Liver (tissue), 9 donors: ENCODE data around the gene SPECC1. TPM values are rescaled to one million over a fixed set of nuclear protein-coding genes. Genes with fewer than 3 reads are reported as not detected.

Experiments used
- DNase-seq: peaks from one replicate; pipeline ENCODE4 v3.0.0-alpha.2; 2017; ENCODE audit warnings: low spot score
- H3K27ac ChIP-seq, 2 donors: one replicate each; pipeline ENCODE4 v1.7.0; 2013; ENCODE audit warnings: inconsistent platforms in 2 of 2, low read length in 2 of 2, control low read depth in 1 of 2, low read depth in 1 of 2, mild to moderate bottlenecking in 1 of 2
- H3K27me3 ChIP-seq, 4 donors: one replicate each; pipeline versions ENCODE4 v1.6.1 to v1.7.0; 2013; ENCODE audit warnings: low read length in 3 of 4, inconsistent platforms in 1 of 4, mild to moderate bottlenecking in 1 of 4, moderate library complexity in 1 of 4; ENCODE audit not compliant: control insufficient read depth in 4 of 4, insufficient read depth in 4 of 4
- H3K36me3 ChIP-seq, 4 donors: one replicate each; pipeline versions ENCODE4 v1.6.1 to v1.7.0; 2013; ENCODE audit warnings: low read length in 3 of 4, mild to moderate bottlenecking in 3 of 4, low read depth in 1 of 4, moderate library complexity in 1 of 4; ENCODE audit not compliant: control insufficient read depth in 4 of 4, insufficient read depth in 3 of 4
- H3K4me1 ChIP-seq, 4 donors: one replicate each; pipeline versions ENCODE4 v1.6.1 to v1.7.0; 2013; ENCODE audit warnings: low read length in 3 of 4, mild to moderate bottlenecking in 3 of 4, moderate library complexity in 1 of 4; ENCODE audit not compliant: control insufficient read depth in 4 of 4, insufficient read depth in 4 of 4
- H3K4me3 ChIP-seq, 3 donors: one replicate each; pipeline versions ENCODE4 v1.6.1 to v1.7.0; 2013; ENCODE audit warnings: low read length in 3 of 3, control low read depth in 1 of 3, low read depth in 1 of 3, mild to moderate bottlenecking in 1 of 3
- H3K9ac ChIP-seq, 2 donors: one replicate each; pipeline ENCODE4 v1.7.0; 2013; ENCODE audit warnings: low read length in 2 of 2, mild to moderate bottlenecking in 2 of 2, moderate library complexity in 2 of 2, control low read depth in 1 of 2, low read depth in 1 of 2
- H3K9me3 ChIP-seq, 4 donors: one replicate each; pipeline versions ENCODE4 v1.6.1 to v1.7.0; 2013; ENCODE audit warnings: low read length in 3 of 4; ENCODE audit not compliant: control insufficient read depth in 4 of 4
- EGR1 ChIP-seq, 2 donors: IDR thresholded peaks; 2 replicates each; pipeline ENCODE4 v1.6.1; 2016 to 2018; ENCODE audit warnings: antibody characterized with exemption in 2 of 2, low read depth in 2 of 2
- FOXA1 ChIP-seq: IDR thresholded peaks from 2 replicates; pipeline ENCODE4 v1.6.1; 2016; ENCODE audit warnings: antibody characterized with exemption
- FOXA2 ChIP-seq: IDR thresholded peaks from 2 replicates; pipeline ENCODE4 v1.6.1; 2016; ENCODE audit warnings: antibody characterized with exemption
- GABPA ChIP-seq, 2 donors: IDR thresholded peaks in 1 of 2; conservative IDR thresholded peaks in 1 of 2; 2 replicates each; pipeline ENCODE4 v1.6.1; 2016; ENCODE audit warnings: antibody characterized with exemption in 2 of 2, mild to moderate bottlenecking in 1 of 2, moderate library complexity in 1 of 2
- HNF4A ChIP-seq, 2 donors: conservative IDR thresholded peaks; 2 replicates each; pipeline ENCODE4 v1.6.1; 2016; ENCODE audit warnings: antibody characterized with exemption in 2 of 2, mild to moderate bottlenecking in 2 of 2
- HNF4G ChIP-seq: IDR thresholded peaks from 2 replicates; pipeline ENCODE4 v1.6.1; 2016; ENCODE audit warnings: antibody characterized with exemption
- JUND ChIP-seq, 2 donors: IDR thresholded peaks; 2 replicates each; pipeline ENCODE4 v1.6.1; 2016; ENCODE audit warnings: antibody characterized with exemption in 2 of 2
- NR2F2 ChIP-seq: IDR thresholded peaks from 2 replicates; pipeline ENCODE4 v1.6.1; 2016; ENCODE audit warnings: antibody characterized with exemption
- RAD21 ChIP-seq, 2 donors: IDR thresholded peaks; 2 replicates each; pipeline ENCODE4 v1.6.1; 2016; ENCODE audit warnings: antibody characterized with exemption in 2 of 2, mild to moderate bottlenecking in 2 of 2
- RXRA ChIP-seq, 2 donors: IDR thresholded peaks; 2 replicates each; pipeline ENCODE4 v1.6.1; 2017 to 2018; ENCODE audit warnings: antibody characterized with exemption in 2 of 2, mild to moderate bottlenecking in 1 of 2
- SP1 ChIP-seq: IDR thresholded peaks from 2 replicates; pipeline ENCODE4 v1.6.1; 2018; ENCODE audit warnings: antibody characterized with exemption, mild to moderate bottlenecking
- TAF1 ChIP-seq: conservative IDR thresholded peaks from 2 replicates; pipeline ENCODE4 v1.6.1; 2016; ENCODE audit warnings: antibody characterized with exemption, mild to moderate bottlenecking
- YY1 ChIP-seq: IDR thresholded peaks from 2 replicates; pipeline ENCODE4 v1.6.1; 2016; ENCODE audit warnings: antibody characterized with exemption, mild to moderate bottlenecking
- WGBS: extraction: QIAGEN DNeasy Blood & Tissue Kit; methylation state at CpG from one replicate; pipeline ENCODE4 v1.1.7; 2013; 5-methylcytosine and 5-hydroxymethylcytosine counted together
- polyA plus RNA-seq, 2 donors: library from polyadenylated mRNA; stranded (reverse) in 1 of 2; unstranded in 1 of 2; fragments of 200-250 nt in 1 of 2; fragments of >200 nt in 1 of 2; fragmentation: Nextera tagmentation in 1 of 2; extraction: Ambion mirVana in 1 of 2; gene quantifications; one replicate each; pipeline versions ENCODE4 v1.2.1 to v1.2.3, GENCODE V29; 2013 to 2015
- total RNA-seq, 2 donors: library from RNA; depleted of rRNA; stranded (reverse); fragments of >200 nt; gene quantifications; one replicate each; pipeline ENCODE4 v1.2.3, GENCODE V29; 2014
- TF ChIP-seq, protein P1 (sequence below): IDR thresholded peaks from 2 replicates; pipeline ENCODE4 v1.6.1; 2016; ENCODE audit warnings: antibody characterized with exemption
- TF ChIP-seq, protein P2 (sequence below): IDR thresholded peaks from 2 replicates; pipeline ENCODE4 v1.6.1; 2016; ENCODE audit warnings: antibody characterized with exemption, mild to moderate bottlenecking
- TF ChIP-seq, protein P3 (sequence below): IDR thresholded peaks from 2 replicates; pipeline ENCODE4 v1.6.1; 2016; ENCODE audit warnings: antibody characterized with exemption
- TF ChIP-seq, protein P4 (sequence below): IDR thresholded peaks from 2 replicates; pipeline ENCODE4 v1.6.1; 2016; ENCODE audit warnings: antibody characterized with exemption
- donor health status: healthy.
- donor health status: healthy.
- donor health status: healthy.
- donor health status: healthy.
- donor health status: healthy.

The SPECC1 gene
- total and polyA plus RNA-seq, 4 donors, result 0.36 to 70.3 (median 1.8) TPM

DNA sequence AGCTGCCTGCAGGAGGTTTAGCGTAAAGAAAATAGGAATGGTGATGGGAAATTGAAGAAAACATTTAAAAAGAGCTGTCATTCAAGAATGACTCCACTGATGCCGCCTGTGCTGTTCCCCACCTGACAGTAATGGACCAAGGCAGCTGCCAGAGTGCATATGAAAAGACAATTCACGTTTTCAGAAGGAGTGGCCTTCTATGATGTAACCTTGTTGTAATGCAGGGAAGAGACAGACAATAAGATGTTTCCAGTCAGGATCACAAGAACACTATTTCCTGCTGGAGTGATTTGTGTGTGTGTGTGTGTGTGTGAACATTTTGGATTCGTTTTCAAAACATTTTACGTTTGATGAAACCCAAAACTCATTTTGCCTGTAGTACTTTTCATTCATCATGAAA, 254.4 kb downstream of the SPECC1 start:
- no peaks in the 10 kb centered on the region for H3K9me3 ChIP-seq
- H3K4me1 ChIP-seq, result no peaks in the 10 kb centered on the region
- no peaks in the 10 kb centered on the region for H3K36me3 ChIP-seq
- TF ChIP-seq, protein P1, sequence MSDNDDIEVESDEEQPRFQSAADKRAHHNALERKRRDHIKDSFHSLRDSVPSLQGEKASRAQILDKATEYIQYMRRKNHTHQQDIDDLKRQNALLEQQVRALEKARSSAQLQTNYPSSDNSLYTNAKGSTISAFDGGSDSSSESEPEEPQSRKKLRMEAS, result no peak
- TF ChIP-seq HNF4A (conservative IDR thresholded peaks at IDR 0.05) (no peak), GABPA (IDR thresholded peaks at IDR 0.05 in 1 of 2, conservative IDR thresholded peaks at IDR 0.05 in 1 of 2) (no peak), HNF4G (no peak), FOXA1 (no peak), FOXA2 (no peak), JUND (IDR thresholded peaks at IDR 0.05) (no peak), RXRA (IDR thresholded peaks at IDR 0.05) (no peak), EGR1 (IDR thresholded peaks at IDR 0.05; ENCODE audit: low read depth in 2 of 2) (no peak), YY1 (no peak), SP1 (no peak), NR2F2 (no peak), TAF1 (no peak)
- TF ChIP-seq, protein P2, sequence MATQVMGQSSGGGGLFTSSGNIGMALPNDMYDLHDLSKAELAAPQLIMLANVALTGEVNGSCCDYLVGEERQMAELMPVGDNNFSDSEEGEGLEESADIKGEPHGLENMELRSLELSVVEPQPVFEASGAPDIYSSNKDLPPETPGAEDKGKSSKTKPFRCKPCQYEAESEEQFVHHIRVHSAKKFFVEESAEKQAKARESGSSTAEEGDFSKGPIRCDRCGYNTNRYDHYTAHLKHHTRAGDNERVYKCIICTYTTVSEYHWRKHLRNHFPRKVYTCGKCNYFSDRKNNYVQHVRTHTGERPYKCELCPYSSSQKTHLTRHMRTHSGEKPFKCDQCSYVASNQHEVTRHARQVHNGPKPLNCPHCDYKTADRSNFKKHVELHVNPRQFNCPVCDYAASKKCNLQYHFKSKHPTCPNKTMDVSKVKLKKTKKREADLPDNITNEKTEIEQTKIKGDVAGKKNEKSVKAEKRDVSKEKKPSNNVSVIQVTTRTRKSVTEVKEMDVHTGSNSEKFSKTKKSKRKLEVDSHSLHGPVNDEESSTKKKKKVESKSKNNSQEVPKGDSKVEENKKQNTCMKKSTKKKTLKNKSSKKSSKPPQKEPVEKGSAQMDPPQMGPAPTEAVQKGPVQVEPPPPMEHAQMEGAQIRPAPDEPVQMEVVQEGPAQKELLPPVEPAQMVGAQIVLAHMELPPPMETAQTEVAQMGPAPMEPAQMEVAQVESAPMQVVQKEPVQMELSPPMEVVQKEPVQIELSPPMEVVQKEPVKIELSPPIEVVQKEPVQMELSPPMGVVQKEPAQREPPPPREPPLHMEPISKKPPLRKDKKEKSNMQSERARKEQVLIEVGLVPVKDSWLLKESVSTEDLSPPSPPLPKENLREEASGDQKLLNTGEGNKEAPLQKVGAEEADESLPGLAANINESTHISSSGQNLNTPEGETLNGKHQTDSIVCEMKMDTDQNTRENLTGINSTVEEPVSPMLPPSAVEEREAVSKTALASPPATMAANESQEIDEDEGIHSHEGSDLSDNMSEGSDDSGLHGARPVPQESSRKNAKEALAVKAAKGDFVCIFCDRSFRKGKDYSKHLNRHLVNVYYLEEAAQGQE, result no peak
- TF ChIP-seq, protein P3, sequence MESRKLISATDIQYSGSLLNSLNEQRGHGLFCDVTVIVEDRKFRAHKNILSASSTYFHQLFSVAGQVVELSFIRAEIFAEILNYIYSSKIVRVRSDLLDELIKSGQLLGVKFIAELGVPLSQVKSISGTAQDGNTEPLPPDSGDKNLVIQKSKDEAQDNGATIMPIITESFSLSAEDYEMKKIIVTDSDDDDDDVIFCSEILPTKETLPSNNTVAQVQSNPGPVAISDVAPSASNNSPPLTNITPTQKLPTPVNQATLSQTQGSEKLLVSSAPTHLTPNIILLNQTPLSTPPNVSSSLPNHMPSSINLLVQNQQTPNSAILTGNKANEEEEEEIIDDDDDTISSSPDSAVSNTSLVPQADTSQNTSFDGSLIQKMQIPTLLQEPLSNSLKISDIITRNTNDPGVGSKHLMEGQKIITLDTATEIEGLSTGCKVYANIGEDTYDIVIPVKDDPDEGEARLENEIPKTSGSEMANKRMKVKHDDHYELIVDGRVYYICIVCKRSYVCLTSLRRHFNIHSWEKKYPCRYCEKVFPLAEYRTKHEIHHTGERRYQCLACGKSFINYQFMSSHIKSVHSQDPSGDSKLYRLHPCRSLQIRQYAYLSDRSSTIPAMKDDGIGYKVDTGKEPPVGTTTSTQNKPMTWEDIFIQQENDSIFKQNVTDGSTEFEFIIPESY, result no peak
- TF ChIP-seq, protein P4, sequence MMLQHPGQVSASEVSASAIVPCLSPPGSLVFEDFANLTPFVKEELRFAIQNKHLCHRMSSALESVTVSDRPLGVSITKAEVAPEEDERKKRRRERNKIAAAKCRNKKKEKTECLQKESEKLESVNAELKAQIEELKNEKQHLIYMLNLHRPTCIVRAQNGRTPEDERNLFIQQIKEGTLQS, result no peak
- WGBS, result 84% methylated on average over 5 of the region's 5 CpGs
- DNase-seq, result no peak
- H3K4me3 ChIP-seq, result no peak overlapping the region
- no peaks in the 10 kb centered on the region for H3K27me3 ChIP-seq
- H3K27ac ChIP-seq, result no peak overlapping the region
- no peak overlapping the region for H3K9ac ChIP-seq

DNA sequence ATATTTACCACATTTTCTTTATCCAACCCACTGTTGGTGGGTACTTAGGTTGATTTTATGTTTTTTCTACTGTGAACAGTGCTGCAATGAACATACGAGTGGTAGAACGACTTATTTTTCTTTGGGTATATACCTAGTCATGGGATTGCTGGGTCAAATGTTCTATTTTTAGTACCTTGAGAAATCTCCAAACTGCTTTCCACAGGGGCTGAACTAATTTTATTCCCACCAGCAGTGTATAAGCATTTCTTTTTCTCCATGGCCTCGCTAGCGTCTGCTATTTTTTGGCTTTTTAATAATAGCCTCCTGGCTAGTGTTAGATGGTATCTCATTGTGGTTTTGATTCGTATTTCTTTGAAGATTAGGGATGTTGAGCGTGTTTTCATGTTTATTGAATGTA, 255.8 kb downstream of the SPECC1 start:
- Histone ChIP-seq H3K4me3 (no peak overlapping the region), H3K36me3 (no peaks in the 10 kb centered on the region), H3K4me1 (no peaks in the 10 kb centered on the region), H3K9me3 (no peaks in the 10 kb centered on the region), H3K27ac (no peak overlapping the region), H3K9ac (no peak overlapping the region), H3K27me3 (no peaks in the 10 kb centered on the region)
- no peak for DNase-seq
- TF ChIP-seq, protein P3, result no peak
- TF ChIP-seq JUND (IDR thresholded peaks at IDR 0.05), result no peak
- TF ChIP-seq, protein P2, result no peak
- TF ChIP-seq, protein P4, result no peak
- TF ChIP-seq, protein P1, result no peak
- no peak for TF ChIP-seq FOXA2
- TF ChIP-seq RAD21 (IDR thresholded peaks at IDR 0.05), result no peak
- 89% methylated on average over 6 of the region's 6 CpGs for WGBS
